Measurements from ENCODE around the gene PDE4A. TPM values are rescaled to one million over a fixed set of nuclear protein-coding genes. Genes with fewer than 3 reads are reported as not detected.
A peak's percentile ranks its signal among the peaks of the same experiment; 100 is the strongest.

Gene PDE4A
- total and polyA plus RNA-seq, 2 donors (not counting 1 experiment from before 2014, with no cell fraction given): 3.6 to 4.1 TPM

- H3K4me1 ChIP-seq (ENCODE audit: control insufficient read depth, extremely low read depth, insufficient read depth, low read length): peaks cover 3% of the 10 kb centered on the region
- no peak overlapping the region for H2AFZ ChIP-seq (ENCODE audit: low read length)
- no peaks in the 10 kb centered on the region for H3K79me2 ChIP-seq (ENCODE audit: control insufficient read depth, insufficient read depth, low read length)
- H4K20me1 ChIP-seq (ENCODE audit: control insufficient read depth, extremely low read depth, insufficient read depth, low read length): no peaks in the 10 kb centered on the region
- no peak overlapping the region for H3K9ac ChIP-seq (ENCODE audit: insufficient read depth, low read length)
- no peak overlapping the region for H3K4me2 ChIP-seq (ENCODE audit: extremely low read depth, insufficient read depth, low read length)
- no peaks in the 10 kb centered on the region for H3K36me3 ChIP-seq (ENCODE audit: control insufficient read depth, insufficient read depth, low read length)
- TF ChIP-seq CTCF (conservative IDR thresholded peaks at IDR 0.05 in 1 of 2, IDR thresholded peaks at IDR 0.05 in 1 of 2; ENCODE audit: low read depth in 1 of 2, low read length in 2 of 2): no peak
- no peak for TF ChIP-seq EZH2 (IDR thresholded peaks at IDR 0.05; ENCODE audit: low read length, missing control alignments)
- H3K27ac ChIP-seq (ENCODE audit: insufficient read depth, low read length): no peak overlapping the region
- H3K4me3 ChIP-seq (replicated peaks in 1 of 4; ENCODE audit: control extremely low read depth in 1 of 4, insufficient read depth in 1 of 4, low read depth in 3 of 4, low read length in 4 of 4): no peak overlapping the region
- DNase-seq (ENCODE audit: low read depth in 2 of 2): no peak
- no peaks in the 10 kb centered on the region for H3K9me3 ChIP-seq (ENCODE audit: control insufficient read depth, insufficient read depth, low read depth, low read length)
- H3K27me3 ChIP-seq (ENCODE audit: control insufficient read depth, insufficient read depth, low read length): no peaks in the 10 kb centered on the region
Measured at GRCh38 chr19:10474962-10475451, 54.7 kb downstream of the PDE4A start.

- no peak overlapping the region for H3K27ac ChIP-seq (ENCODE audit: insufficient read depth, low read length)
- H3K4me2 ChIP-seq (ENCODE audit: extremely low read depth, insufficient read depth, low read length): peak overlapping the region; percentile 33
- no peaks in the 10 kb centered on the region for H4K20me1 ChIP-seq (ENCODE audit: control insufficient read depth, extremely low read depth, insufficient read depth, low read length)
- H3K4me1 ChIP-seq (ENCODE audit: control insufficient read depth, extremely low read depth, insufficient read depth, low read length): peaks cover 3% of the 10 kb centered on the region
- peak in 1 of 2 donors; percentile 13 for DNase-seq (ENCODE audit: low read depth in 2 of 2)
- no peak overlapping the region for H3K9ac ChIP-seq (ENCODE audit: insufficient read depth, low read length)
- TF ChIP-seq EZH2 (IDR thresholded peaks at IDR 0.05; ENCODE audit: low read length, missing control alignments) (no peak), CTCF (conservative IDR thresholded peaks at IDR 0.05 in 1 of 2, IDR thresholded peaks at IDR 0.05 in 1 of 2; ENCODE audit: low read depth in 1 of 2, low read length in 2 of 2) (no peak)
- H3K36me3 ChIP-seq (ENCODE audit: control insufficient read depth, insufficient read depth, low read length): no peaks in the 10 kb centered on the region
- H3K9me3 ChIP-seq (ENCODE audit: control insufficient read depth, insufficient read depth, low read depth, low read length): no peaks in the 10 kb centered on the region
- no peaks in the 10 kb centered on the region for H3K79me2 ChIP-seq (ENCODE audit: control insufficient read depth, insufficient read depth, low read length)
- H2AFZ ChIP-seq (ENCODE audit: low read length): no peak overlapping the region
- H3K27me3 ChIP-seq (ENCODE audit: control insufficient read depth, insufficient read depth, low read length): no peaks in the 10 kb centered on the region
- peak overlapping the region in 2 of 4 experiments; percentile 16 to 25 for H3K4me3 ChIP-seq (replicated peaks in 1 of 4; ENCODE audit: control extremely low read depth in 1 of 4, insufficient read depth in 1 of 4, low read depth in 3 of 4, low read length in 4 of 4)
Measured at GRCh38 chr19:10478476-10478875, 58.1 kb downstream of the PDE4A start.

DNA sequence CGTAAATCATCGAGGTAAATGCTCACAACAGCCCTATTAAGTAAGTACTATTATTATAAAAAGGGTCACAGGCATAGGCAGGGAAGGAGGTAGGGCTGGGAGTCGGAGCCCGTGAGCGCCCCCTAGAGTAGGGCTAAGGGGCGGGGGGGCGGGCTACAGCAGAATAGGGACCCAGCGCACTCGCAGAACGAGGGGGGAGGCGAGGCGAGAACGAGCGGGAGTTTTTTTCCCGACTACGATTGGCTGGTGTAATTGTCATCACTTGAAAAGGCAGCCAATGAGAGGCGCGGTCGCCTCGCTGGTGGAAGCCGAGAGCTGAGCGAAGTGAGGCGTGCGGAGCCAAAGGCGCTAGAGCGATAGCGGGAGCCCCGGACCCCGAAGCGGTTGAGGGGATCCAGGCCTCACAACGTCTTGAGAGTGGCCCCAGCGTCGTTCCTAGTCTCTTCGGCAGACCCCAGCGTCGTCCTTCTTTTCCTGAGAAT, 58.6 kb downstream of the PDE4A start:
- H3K27me3 ChIP-seq (ENCODE audit: control insufficient read depth, insufficient read depth, low read length): no peaks in the 10 kb centered on the region
- no peaks in the 10 kb centered on the region for H3K79me2 ChIP-seq (ENCODE audit: control insufficient read depth, insufficient read depth, low read length)
- H3K4me1 ChIP-seq (ENCODE audit: control insufficient read depth, extremely low read depth, insufficient read depth, low read length): peaks cover 3% of the 10 kb centered on the region
- TF ChIP-seq CTCF (conservative IDR thresholded peaks at IDR 0.05 in 1 of 2, IDR thresholded peaks at IDR 0.05 in 1 of 2; ENCODE audit: low read depth in 1 of 2, low read length in 2 of 2) (peak; percentile 23 to 40), EZH2 (IDR thresholded peaks at IDR 0.05; ENCODE audit: low read length, missing control alignments) (no peak)
- H3K9me3 ChIP-seq (ENCODE audit: control insufficient read depth, insufficient read depth, low read depth, low read length): no peaks in the 10 kb centered on the region
- peak overlapping the region; percentile 23 to 43 (median 36) for H3K4me3 ChIP-seq (replicated peaks in 1 of 4; ENCODE audit: control extremely low read depth in 1 of 4, insufficient read depth in 1 of 4, low read depth in 3 of 4, low read length in 4 of 4)
- H3K27ac ChIP-seq (ENCODE audit: insufficient read depth, low read length): peak overlapping the region; percentile 10
- no peaks in the 10 kb centered on the region for H4K20me1 ChIP-seq (ENCODE audit: control insufficient read depth, extremely low read depth, insufficient read depth, low read length)
- peak overlapping the region; percentile 50 for H2AFZ ChIP-seq (ENCODE audit: low read length)
- peak overlapping the region; percentile 46 for H3K9ac ChIP-seq (ENCODE audit: insufficient read depth, low read length)
- no peaks in the 10 kb centered on the region for H3K36me3 ChIP-seq (ENCODE audit: control insufficient read depth, insufficient read depth, low read length)
- peak overlapping the region; percentile 88 for H3K4me2 ChIP-seq (ENCODE audit: extremely low read depth, insufficient read depth, low read length)
- DNase-seq (ENCODE audit: low read depth in 2 of 2): peak; percentile 83 to 86

All from fibroblast of lung (primary cell).